ENCODE data around the gene MYO10. TPM values are rescaled to one million over a fixed set of nuclear protein-coding genes. Genes with fewer than 3 reads are reported as not detected.
A peak's percentile ranks its signal among the peaks of the same experiment; 100 is the strongest.
"Not testable (repeated sequence)": the region's sequence is repeated elsewhere in the genome, so short reads cannot be mapped to it uniquely, and the experiment has no call there.

The MYO10 gene
- polyA plus RNA-seq, 3 donors from 2014 or later, result not detected

GRCh38 chr5:16660982-16661381 lies 275.1 kb downstream of the MYO10 start:
- Mint-ChIP-seq H3K9me3 (peaks cover 0 to 4% (median 0%) of the 10 kb centered on the region in 6 donors), H3K27ac (no peak overlapping the region), H3K36me3 (no peaks in the 10 kb centered on the region), H3K4me1 (no peaks in the 10 kb centered on the region), H3K4me3 (no peak overlapping the region), H3K27me3 (ENCODE audit: low read depth in 3 of 3) (peaks cover 0 to 4% (median 4%) of the 10 kb centered on the region in 3 donors)
- no peak for DNase-seq

- DNase-seq, result no peak
Measured at GRCh38 chr5:16659536-16659935, 276.6 kb downstream of the MYO10 start.

GRCh38 chr5:16656561-16657191 lies 279.4 kb downstream of the MYO10 start:
- no peak overlapping the region for H3K4me3 Mint-ChIP-seq

More at GRCh38 chr5:16659536-16659935, 276.6 kb downstream of the MYO10 start:
- Mint-ChIP-seq H3K4me3 (no peak overlapping the region), H3K36me3 (no peaks in the 10 kb centered on the region), H3K4me1 (no peaks in the 10 kb centered on the region), H3K9me3 (peaks cover 0 to 4% (median 0%) of the 10 kb centered on the region in 6 donors), H3K27me3 (ENCODE audit: low read depth in 3 of 3) (peaks cover 0 to 7% (median 4%) of the 10 kb centered on the region in 3 donors), H3K27ac (no peak overlapping the region)

GRCh38 chr5:16654647-16655334 lies 281.3 kb downstream of the MYO10 start:
- H3K9me3 Mint-ChIP-seq, result peaks cover 0 to 5% (median 1%) of the 10 kb centered on the region in 6 donors
- H3K27ac Mint-ChIP-seq, result no peak overlapping the region
- no peak overlapping the region for H3K4me3 Mint-ChIP-seq
- H3K27me3 Mint-ChIP-seq (ENCODE audit: low read depth in 3 of 3), result peaks cover 0 to 4% (median 3%) of the 10 kb centered on the region in 3 donors
- no peaks in the 10 kb centered on the region for H3K36me3 Mint-ChIP-seq
- no peak for DNase-seq
- no peaks in the 10 kb centered on the region for H3K4me1 Mint-ChIP-seq

More at GRCh38 chr5:16656561-16657191, 279.4 kb downstream of the MYO10 start:
- Mint-ChIP-seq H3K36me3 (no peaks in the 10 kb centered on the region), H3K27me3 (ENCODE audit: low read depth in 3 of 3) (peaks cover 0 to 7% (median 4%) of the 10 kb centered on the region in 3 donors), H3K27ac (no peak overlapping the region), H3K9me3 (peaks cover 0 to 4% (median 0%) of the 10 kb centered on the region in 6 donors), H3K4me1 (no peaks in the 10 kb centered on the region)
- no peak for DNase-seq

- not testable (repeated sequence) for H3K27ac Mint-ChIP-seq; H3K4me3 Mint-ChIP-seq; H3K4me1 Mint-ChIP-seq; DNase-seq; H3K36me3 Mint-ChIP-seq; H3K27me3 Mint-ChIP-seq (ENCODE audit: low read depth in 3 of 3); H3K9me3 Mint-ChIP-seq
Measured at GRCh38 chr5:16648739-16649138, 287.3 kb downstream of the MYO10 start.

GRCh38 chr5:16644301-16644889 lies 291.7 kb downstream of the MYO10 start:
- Mint-ChIP-seq H3K4me3 (no peak overlapping the region), H3K4me1 (no peaks in the 10 kb centered on the region), H3K27me3 (ENCODE audit: low read depth in 3 of 3) (peaks cover 0 to 4% (median 2%) of the 10 kb centered on the region in 3 donors), H3K27ac (peak overlapping the region in 1 of 6 donors; percentile 15), H3K9me3 (peaks cover 0 to 8% (median 3%) of the 10 kb centered on the region in 6 donors), H3K36me3 (no peaks in the 10 kb centered on the region)
- DNase-seq, result no peak

GRCh38 chr5:16642867-16643266 lies 293.2 kb downstream of the MYO10 start:
- peaks cover 0 to 11% (median 3%) of the 10 kb centered on the region in 6 donors for H3K9me3 Mint-ChIP-seq
- no peak overlapping the region for H3K27ac Mint-ChIP-seq
- no peaks in the 10 kb centered on the region for H3K4me1 Mint-ChIP-seq
- DNase-seq, result no peak
- H3K27me3 Mint-ChIP-seq (ENCODE audit: low read depth in 3 of 3), result peaks cover 0 to 4% (median 2%) of the 10 kb centered on the region in 3 donors
- H3K36me3 Mint-ChIP-seq, result no peaks in the 10 kb centered on the region
- H3K4me3 Mint-ChIP-seq, result no peak overlapping the region

- peaks cover 0 to 4% (median 2%) of the 10 kb centered on the region in 3 donors for H3K27me3 Mint-ChIP-seq (ENCODE audit: low read depth in 3 of 3)
- no peak overlapping the region for H3K27ac Mint-ChIP-seq
- H3K9me3 Mint-ChIP-seq, result peaks cover 0 to 9% (median 1%) of the 10 kb centered on the region in 6 donors
- no peak for DNase-seq
- H3K4me3 Mint-ChIP-seq, result no peak overlapping the region
- H3K36me3 Mint-ChIP-seq, result no peaks in the 10 kb centered on the region
- no peaks in the 10 kb centered on the region for H3K4me1 Mint-ChIP-seq
Measured at GRCh38 chr5:16639206-16639605, 296.9 kb downstream of the MYO10 start.

GRCh38 chr5:16628376-16628775 lies 307.7 kb downstream of the MYO10 start:
- Mint-ChIP-seq H3K9me3 (peaks cover 0 to 2% (median under 1%) of the 10 kb centered on the region in 6 donors), H3K36me3 (no peaks in the 10 kb centered on the region), H3K4me1 (peaks cover 6 to 7% of the 10 kb centered on the region in 2 donors), H3K27me3 (ENCODE audit: low read depth in 3 of 3) (peaks cover 0 to 6% (median 2%) of the 10 kb centered on the region in 3 donors), H3K27ac (no peak overlapping the region), H3K4me3 (no peak overlapping the region)
- DNase-seq, result no peak

- DNase-seq, result no peak
- Mint-ChIP-seq H3K27me3 (ENCODE audit: low read depth in 3 of 3) (peaks cover 0 to 6% (median 2%) of the 10 kb centered on the region in 3 donors), H3K9me3 (peaks cover 0 to 2% (median under 1%) of the 10 kb centered on the region in 6 donors), H3K4me3 (no peak overlapping the region), H3K4me1 (peaks cover 6 to 7% of the 10 kb centered on the region in 2 donors), H3K36me3 (no peaks in the 10 kb centered on the region), H3K27ac (peak overlapping the region in 1 of 6 donors; percentile 29)
Measured at GRCh38 chr5:16626696-16627264, 309.3 kb downstream of the MYO10 start.

- Mint-ChIP-seq H3K9me3 (no peaks in the 10 kb centered on the region), H3K27me3 (ENCODE audit: low read depth in 3 of 3) (peaks cover 0 to 4% (median 2%) of the 10 kb centered on the region in 3 donors), H3K36me3 (no peaks in the 10 kb centered on the region), H3K4me3 (no peak overlapping the region), H3K4me1 (peaks cover 6 to 7% of the 10 kb centered on the region in 2 donors), H3K27ac (no peak overlapping the region)
- no peak for DNase-seq
Measured at GRCh38 chr5:16625096-16625495, 311.0 kb downstream of the MYO10 start.

GRCh38 chr5:16619136-16619535 lies 317.0 kb downstream of the MYO10 start:
- DNase-seq, result no peak
- Mint-ChIP-seq H3K27ac (no peak overlapping the region), H3K36me3 (no peaks in the 10 kb centered on the region), H3K27me3 (ENCODE audit: low read depth in 3 of 3) (peaks cover 2 to 6% (median 2%) of the 10 kb centered on the region in 3 donors), H3K4me1 (peaks cover 10 to 11% of the 10 kb centered on the region in 2 donors), H3K4me3 (no peak overlapping the region), H3K9me3 (no peaks in the 10 kb centered on the region)

GRCh38 chr5:16618138-16618897 lies 317.8 kb downstream of the MYO10 start:
- Mint-ChIP-seq H3K9me3 (no peaks in the 10 kb centered on the region), H3K27me3 (ENCODE audit: low read depth in 3 of 3) (peaks cover 2 to 6% (median 2%) of the 10 kb centered on the region in 3 donors), H3K27ac (no peak overlapping the region), H3K4me1 (peaks cover 10 to 11% of the 10 kb centered on the region in 2 donors), H3K36me3 (no peaks in the 10 kb centered on the region), H3K4me3 (no peak overlapping the region)
- DNase-seq, result no peak
